Ishikawa (cell line): ENCODE results near the gene NOCT.

Experiments used
- CEBPB ChIP-seq: IDR thresholded peaks from 2 replicates; pipeline ENCODE4 v1.6.1; 2012
- EGR1 ChIP-seq: IDR thresholded peaks from 2 replicates; pipeline ENCODE4 v1.6.1; 2012
- EP300 ChIP-seq: IDR thresholded peaks from 2 replicates; pipeline ENCODE4 v1.6.1; 2012; ENCODE audit warnings: borderline replicate concordance
- FOXM1 ChIP-seq: IDR thresholded peaks from 2 replicates; pipeline ENCODE4 v1.6.1; 2012; ENCODE audit warnings: low read depth, borderline replicate concordance
- MAX ChIP-seq: IDR thresholded peaks from 2 replicates; pipeline ENCODE4 v1.6.1; 2012
- NFIC ChIP-seq: IDR thresholded peaks from 2 replicates; pipeline ENCODE4 v1.6.1; 2012
- RAD21 ChIP-seq: IDR thresholded peaks from 2 replicates; pipeline ENCODE4 v1.6.1; 2012; ENCODE audit warnings: low read depth
- REST ChIP-seq: IDR thresholded peaks from 2 replicates; pipeline ENCODE4 v1.6.1; 2012; ENCODE audit warnings: low read depth, mild to moderate bottlenecking
- TAF1 ChIP-seq: IDR thresholded peaks from 2 replicates; pipeline ENCODE4 v1.6.1; 2012; ENCODE audit warnings: low read depth, mild to moderate bottlenecking
- TCF12 ChIP-seq: IDR thresholded peaks from 2 replicates; pipeline ENCODE4 v1.6.1; 2012; ENCODE audit warnings: low read depth
- TEAD4 ChIP-seq: IDR thresholded peaks from 2 replicates; pipeline ENCODE4 v1.6.1; 2012
- YY1 ChIP-seq: IDR thresholded peaks from 2 replicates; pipeline ENCODE4 v1.6.1; 2012; ENCODE audit warnings: low read depth
- ZBTB7A ChIP-seq: IDR thresholded peaks from 2 replicates; pipeline ENCODE4 v1.6.1; 2012; ENCODE audit warnings: low read depth

DNA sequence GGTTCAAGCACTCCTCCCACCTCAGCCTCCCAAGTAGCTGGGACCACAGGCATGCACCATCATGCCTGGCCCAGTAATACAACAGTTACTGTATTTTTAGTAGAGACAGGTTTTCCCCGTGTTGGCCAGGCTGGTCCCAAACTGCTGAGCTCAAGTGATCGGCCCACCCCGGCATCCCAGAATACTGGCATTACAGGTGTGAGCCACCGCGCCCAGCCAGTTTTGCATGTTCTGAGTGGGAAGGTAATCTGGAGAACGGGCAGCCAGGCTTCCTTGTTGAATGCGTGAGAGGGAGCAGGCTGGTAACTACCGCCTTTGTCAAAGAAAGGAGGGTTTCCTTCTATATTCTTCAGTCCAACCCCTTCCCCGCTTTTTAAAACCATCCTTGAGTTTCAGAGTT, 9.1 kb downstream of the NOCT start:
- TF ChIP-seq TCF12 (no peak), CEBPB (no peak), TAF1 (no peak), REST (no peak), ZBTB7A (no peak), RAD21 (no peak), EP300 (no peak), YY1 (no peak), NFIC (no peak), MAX (no peak), FOXM1 (no peak), EGR1 (no peak), TEAD4 (no peak)
